ENCODE data around the gene PSMD1. TPM values are rescaled to one million over a fixed set of nuclear protein-coding genes. Genes with fewer than 3 reads are reported as not detected.

Gene PSMD1
- polyA plus RNA-seq, 1 experiment, result 153 TPM

DNA sequence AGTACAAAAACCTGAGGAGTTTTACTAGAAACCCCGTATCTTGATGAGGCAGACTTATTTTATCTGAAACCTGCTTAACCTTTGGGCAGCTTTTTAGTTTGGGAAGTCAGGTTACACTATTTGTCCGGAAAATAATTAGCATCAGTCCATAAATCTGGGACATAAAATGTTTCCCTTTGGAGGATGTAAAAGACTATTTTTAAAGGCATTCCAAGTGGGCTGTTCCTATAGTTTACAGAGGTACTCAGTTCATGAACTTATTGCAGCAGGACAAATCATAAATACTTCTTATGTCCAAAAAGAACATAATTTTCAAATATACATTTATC lies 61.9 kb downstream of the PSMD1 start:
- POLR2A ChIA-PET, result no interaction called here
- no peak overlapping the region for H3K4me3 ChIP-seq (ENCODE audit: low read depth, low read length)
- TF ChIP-seq, protein P1, sequence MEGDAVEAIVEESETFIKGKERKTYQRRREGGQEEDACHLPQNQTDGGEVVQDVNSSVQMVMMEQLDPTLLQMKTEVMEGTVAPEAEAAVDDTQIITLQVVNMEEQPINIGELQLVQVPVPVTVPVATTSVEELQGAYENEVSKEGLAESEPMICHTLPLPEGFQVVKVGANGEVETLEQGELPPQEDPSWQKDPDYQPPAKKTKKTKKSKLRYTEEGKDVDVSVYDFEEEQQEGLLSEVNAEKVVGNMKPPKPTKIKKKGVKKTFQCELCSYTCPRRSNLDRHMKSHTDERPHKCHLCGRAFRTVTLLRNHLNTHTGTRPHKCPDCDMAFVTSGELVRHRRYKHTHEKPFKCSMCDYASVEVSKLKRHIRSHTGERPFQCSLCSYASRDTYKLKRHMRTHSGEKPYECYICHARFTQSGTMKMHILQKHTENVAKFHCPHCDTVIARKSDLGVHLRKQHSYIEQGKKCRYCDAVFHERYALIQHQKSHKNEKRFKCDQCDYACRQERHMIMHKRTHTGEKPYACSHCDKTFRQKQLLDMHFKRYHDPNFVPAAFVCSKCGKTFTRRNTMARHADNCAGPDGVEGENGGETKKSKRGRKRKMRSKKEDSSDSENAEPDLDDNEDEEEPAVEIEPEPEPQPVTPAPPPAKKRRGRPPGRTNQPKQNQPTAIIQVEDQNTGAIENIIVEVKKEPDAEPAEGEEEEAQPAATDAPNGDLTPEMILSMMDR (IDR thresholded peaks at IDR 0.05; ENCODE audit: insufficient read depth, low read depth, low read length), result no peak
- H3K36me3 ChIP-seq (ENCODE audit: control insufficient read depth, insufficient read depth, low read length), result no peaks in the 10 kb centered on the region
- CTCF ChIA-PET, result no interaction called here
- no peaks in the 10 kb centered on the region for H3K27me3 ChIP-seq (ENCODE audit: control insufficient read depth, insufficient read depth, low read length)
- no peak for DNase-seq (ENCODE audit: low read depth)

DNA sequence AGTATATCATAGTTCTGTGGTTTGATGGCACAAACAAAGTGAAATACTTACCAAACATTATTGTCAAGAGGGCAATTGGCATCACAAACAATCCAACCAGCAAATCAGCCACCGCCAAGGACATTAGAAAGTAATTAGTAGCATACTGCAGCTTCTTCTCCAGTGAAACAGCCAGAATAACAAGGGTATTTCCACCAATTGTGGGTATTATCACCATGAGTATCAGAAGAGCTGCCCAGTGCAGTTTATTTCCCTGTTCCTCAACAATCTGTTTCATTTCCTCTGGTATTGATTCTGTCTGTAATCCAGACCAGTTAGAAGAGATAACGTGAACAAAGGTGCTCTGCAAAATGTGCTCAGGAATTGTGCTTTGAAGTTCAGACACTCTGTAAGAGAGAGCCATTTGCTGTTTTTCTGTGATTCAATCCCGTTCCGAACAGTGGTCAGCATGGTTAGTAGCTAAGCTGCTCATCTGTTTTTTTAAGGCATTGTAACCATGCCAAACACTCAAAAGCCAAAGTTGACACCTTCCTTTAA lies 66.8 kb downstream of the PSMD1 start:
- CTCF ChIA-PET, result interaction anchor here (0.6 to 1.4 kb wide), 3 partner anchors 13 to 541 kb away, joined by 3 to 5 read pairs (median 4); no protein-coding TSS in a partner anchor
- POLR2A ChIA-PET, result interaction anchor here (0.5 to 0.6 kb wide), 2 partner anchors 96 to 328 kb away, joined by 3 to 5 read pairs; no protein-coding TSS in a partner anchor

DNA sequence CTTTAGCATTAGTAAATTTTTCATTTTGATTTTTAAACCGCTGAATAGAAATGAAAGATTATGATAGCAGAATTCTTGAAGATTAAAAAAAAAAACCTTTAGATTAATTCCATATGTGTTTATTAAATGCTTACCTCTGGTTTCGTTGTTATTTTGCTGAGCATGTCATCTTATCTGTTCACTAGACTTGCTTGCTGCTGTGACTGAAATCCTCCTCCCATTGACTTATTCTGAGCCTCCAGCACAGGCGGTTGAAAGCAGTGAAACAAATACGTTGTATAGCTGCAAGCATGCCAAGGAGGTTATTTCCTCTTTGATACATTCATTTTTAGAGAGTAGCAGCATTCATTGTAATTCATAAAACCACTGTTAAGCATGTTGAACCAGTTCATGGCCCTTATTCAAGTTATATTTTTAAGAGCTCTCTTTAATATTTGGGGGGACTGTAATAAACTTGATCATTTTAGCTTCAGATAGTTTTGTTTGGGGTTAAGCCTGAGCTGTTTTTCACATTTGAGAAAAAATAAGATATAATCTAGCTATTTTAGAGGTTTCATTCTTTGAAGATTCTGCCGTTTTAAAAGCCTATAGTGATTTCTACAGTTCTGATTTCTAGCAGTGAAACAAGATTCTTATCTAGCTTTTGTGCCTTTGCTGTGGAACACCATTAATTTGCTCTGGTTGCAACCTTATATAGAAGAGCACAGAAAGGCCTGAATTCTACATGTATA lies 68.3 kb downstream of the PSMD1 start, which contains the start of gene HTR2B:
Gene HTR2B (minus strand): TSS at position 205 of the 731 bp plus-strand sequence. CDS start 1,278 bp downstream, outside the sequence.
- no peak for DNase-seq (ENCODE audit: low read depth)
- ChIA-PET POLR2A (no interaction called here), CTCF (interaction anchor here (0.6 to 1.1 kb wide), 3 partner anchors 21 to 160 kb away, joined by 3 read pairs; no protein-coding TSS in a partner anchor)
- Histone ChIP-seq H3K27me3 (ENCODE audit: control insufficient read depth, insufficient read depth, low read length) (no peaks in the 10 kb centered on the region), H3K4me3 (ENCODE audit: low read depth, low read length) (no peak within 1 kb of the TSS), H3K36me3 (ENCODE audit: control insufficient read depth, insufficient read depth, low read length) (no peaks in the 10 kb centered on the region)
- TF ChIP-seq, protein P1 (IDR thresholded peaks at IDR 0.05; ENCODE audit: insufficient read depth, low read depth, low read length), result no peak

More for the DNA sequence above, 66.8 kb downstream of the PSMD1 start:
- no peaks in the 10 kb centered on the region for H3K27me3 ChIP-seq (ENCODE audit: control insufficient read depth, insufficient read depth, low read length)
- no peak for DNase-seq (ENCODE audit: low read depth)
- TF ChIP-seq, protein P1 (IDR thresholded peaks at IDR 0.05; ENCODE audit: insufficient read depth, low read depth, low read length), result no peak
- H3K36me3 ChIP-seq (ENCODE audit: control insufficient read depth, insufficient read depth, low read length), result no peaks in the 10 kb centered on the region
- no peak overlapping the region for H3K4me3 ChIP-seq (ENCODE audit: low read depth, low read length)

DNA sequence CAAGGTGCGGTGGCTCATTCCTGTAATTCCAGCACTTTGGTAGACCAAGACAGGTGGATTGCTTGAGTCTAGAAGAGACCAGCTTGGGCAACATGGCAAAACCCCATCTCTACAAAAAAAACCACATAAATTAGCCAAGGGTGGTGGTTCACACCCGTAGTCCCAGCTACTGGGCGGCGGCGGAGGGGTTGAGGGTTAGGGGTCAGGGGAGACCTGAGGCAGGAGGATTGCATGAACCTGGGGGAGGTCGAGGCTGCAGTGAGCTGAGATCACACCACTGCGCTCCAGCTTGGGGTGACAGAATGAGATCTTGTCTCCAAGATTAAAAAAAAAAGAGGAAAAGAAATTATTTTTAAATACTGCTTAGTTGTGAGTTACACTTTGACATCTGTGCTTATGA lies 69.5 kb downstream of the PSMD1 start:
- CTCF ChIA-PET, result interaction anchor here (0.9 kb wide), 2 partner anchors 22 to 391 kb away, joined by 3 read pairs; no protein-coding TSS in a partner anchor
- no peak for DNase-seq (ENCODE audit: low read depth)
- TF ChIP-seq, protein P1 (IDR thresholded peaks at IDR 0.05; ENCODE audit: insufficient read depth, low read depth, low read length), result no peak
- POLR2A ChIA-PET, result no interaction called here
- Histone ChIP-seq H3K36me3 (ENCODE audit: control insufficient read depth, insufficient read depth, low read length) (no peaks in the 10 kb centered on the region), H3K4me3 (ENCODE audit: low read depth, low read length) (no peak overlapping the region), H3K27me3 (ENCODE audit: control insufficient read depth, insufficient read depth, low read length) (no peaks in the 10 kb centered on the region)

DNA sequence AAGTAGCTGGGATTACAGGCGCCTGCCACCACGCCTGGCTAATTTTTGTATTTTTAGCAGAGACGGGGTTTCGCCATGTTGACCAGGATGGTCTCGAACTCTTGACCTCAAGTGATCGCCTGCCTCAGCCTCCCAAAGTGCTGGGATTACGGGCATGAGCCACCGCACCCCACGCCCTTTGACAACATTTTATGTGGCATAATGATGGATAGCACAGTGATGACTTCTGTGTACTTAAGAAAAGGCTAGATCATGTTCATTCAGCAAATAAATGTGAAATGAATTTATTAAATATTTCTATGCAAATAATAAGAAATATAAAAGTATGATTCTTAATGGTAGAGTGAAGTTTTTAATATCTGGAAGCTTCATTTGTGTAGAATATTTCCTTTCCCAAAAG lies 70.8 kb downstream of the PSMD1 start:
- Histone ChIP-seq H3K27me3 (ENCODE audit: control insufficient read depth, insufficient read depth, low read length) (no peaks in the 10 kb centered on the region), H3K36me3 (ENCODE audit: control insufficient read depth, insufficient read depth, low read length) (no peaks in the 10 kb centered on the region), H3K4me3 (ENCODE audit: low read depth, low read length) (no peak overlapping the region)
- no peak for DNase-seq (ENCODE audit: low read depth)
- ChIA-PET CTCF (interaction anchor here (1.0 kb wide), 1 partner anchor 65 kb away, joined by 3 read pairs; no protein-coding TSS in a partner anchor), POLR2A (no interaction called here)
- TF ChIP-seq, protein P1 (IDR thresholded peaks at IDR 0.05; ENCODE audit: insufficient read depth, low read depth, low read length), result no peak
